ENCODE data around the gene AUTS2.

- TF ChIP-seq CTCF (conservative IDR thresholded peaks at IDR 0.05; ENCODE audit: low read depth, low read length) (no peak), EZH2 (IDR thresholded peaks at IDR 0.05; ENCODE audit: borderline replicate concordance, low read depth, low read length, poor library complexity, severe bottlenecking) (no peak)
Measured at GRCh38 chr7:70638158-70639107, 1040.2 kb downstream of the AUTS2 start.

Measured in A673 (cell line).